ENCODE measurements around the gene BAIAP2. TPM values are rescaled to one million over a fixed set of nuclear protein-coding genes. Genes with fewer than 3 reads are reported as not detected.

Gene BAIAP2
- polyA plus RNA-seq, 1 donor from 2014 or later: 17.5 TPM

- H3K79me2 ChIP-seq (replicated peaks; ENCODE audit: insufficient read depth, low read length): peaks cover 83% of the 10 kb centered on the region
- no peaks in the 10 kb centered on the region for H4K20me1 ChIP-seq (ENCODE audit: insufficient read depth)
- H3K27ac ChIP-seq (ENCODE audit: low read length): no peak overlapping the region
- H2AFZ ChIP-seq (ENCODE audit: low read depth, low read length): no peak overlapping the region
- H3K9me3 ChIP-seq (ENCODE audit: low read length): no peaks in the 10 kb centered on the region
- no peak overlapping the region for H3K4me3 ChIP-seq (ENCODE audit: low read length)
- TF ChIP-seq CTCF (IDR thresholded peaks at IDR 0.05; ENCODE audit: poor library complexity, severe bottlenecking) (no peak), TAF1 (IDR thresholded peaks at IDR 0.05; ENCODE audit: low read depth) (no peak), POLR2AphosphoS5 (IDR thresholded peaks at IDR 0.05) (no peak), EZH2 (IDR thresholded peaks at IDR 0.05; ENCODE audit: borderline replicate concordance, insufficient read depth, low read length, poor library complexity, severe bottlenecking) (no peak), MXI1 (conservative IDR thresholded peaks at IDR 0.05; ENCODE audit: poor library complexity, severe bottlenecking) (no peak), SMC3 (conservative IDR thresholded peaks at IDR 0.05; ENCODE audit: poor library complexity) (no peak), RAD21 (conservative IDR thresholded peaks at IDR 0.05) (no peak), REST (IDR thresholded peaks at IDR 0.05; ENCODE audit: borderline replicate concordance) (no peak), EP300 (conservative IDR thresholded peaks at IDR 0.05; ENCODE audit: poor library complexity, severe bottlenecking) (no peak)
- no peak overlapping the region for H3K9ac ChIP-seq (ENCODE audit: low read length)
- no peak overlapping the region for H3K4me2 ChIP-seq (ENCODE audit: low read length)
- H3K9me2 ChIP-seq (ENCODE audit: insufficient read depth, low read length): no peaks in the 10 kb centered on the region
- no peaks in the 10 kb centered on the region for H3K27me3 ChIP-seq (ENCODE audit: insufficient read depth, low read depth, low read length)
- no peaks in the 10 kb centered on the region for H3K36me3 ChIP-seq (ENCODE audit: insufficient read depth, low read length)
- H3F3A ChIP-seq (ENCODE audit: insufficient read depth, low read length, poor library complexity, severe bottlenecking): no peaks in the 10 kb centered on the region
Observed at GRCh38 chr17:81039854-81040758, 5.2 kb downstream of the BAIAP2 start.

- no peaks in the 10 kb centered on the region for H3K9me3 ChIP-seq (ENCODE audit: low read length)
- H3K9me2 ChIP-seq (ENCODE audit: insufficient read depth, low read length): no peaks in the 10 kb centered on the region
- TF ChIP-seq MXI1 (conservative IDR thresholded peaks at IDR 0.05; ENCODE audit: poor library complexity, severe bottlenecking) (no peak), EP300 (conservative IDR thresholded peaks at IDR 0.05; ENCODE audit: poor library complexity, severe bottlenecking) (no peak), EZH2 (IDR thresholded peaks at IDR 0.05; ENCODE audit: borderline replicate concordance, insufficient read depth, low read length, poor library complexity, severe bottlenecking) (no peak), CTCF (IDR thresholded peaks at IDR 0.05; ENCODE audit: poor library complexity, severe bottlenecking) (no peak), SMC3 (conservative IDR thresholded peaks at IDR 0.05; ENCODE audit: poor library complexity) (no peak), REST (IDR thresholded peaks at IDR 0.05; ENCODE audit: borderline replicate concordance) (no peak)
- H4K20me1 ChIP-seq (ENCODE audit: insufficient read depth): no peaks in the 10 kb centered on the region
- H3K27me3 ChIP-seq (ENCODE audit: insufficient read depth, low read depth, low read length): no peaks in the 10 kb centered on the region
- no peak overlapping the region for H2AFZ ChIP-seq (ENCODE audit: low read depth, low read length)
- H3K79me2 ChIP-seq (replicated peaks; ENCODE audit: insufficient read depth, low read length): peaks cover 89% of the 10 kb centered on the region
- H3K9ac ChIP-seq (ENCODE audit: low read length): no peak overlapping the region
- H3K36me3 ChIP-seq (ENCODE audit: insufficient read depth, low read length): no peaks in the 10 kb centered on the region
- no peak overlapping the region for H3K27ac ChIP-seq (ENCODE audit: low read length)
- no peaks in the 10 kb centered on the region for H3F3A ChIP-seq (ENCODE audit: insufficient read depth, low read length, poor library complexity, severe bottlenecking)
- H3K4me3 ChIP-seq (ENCODE audit: low read length): no peak overlapping the region
- no peak overlapping the region for H3K4me2 ChIP-seq (ENCODE audit: low read length)
Observed at GRCh38 chr17:81040791-81041337, 5.9 kb downstream of the BAIAP2 start.
